Measurements from ENCODE around the gene PSMB11.
"Not testable (repeated sequence)": the region's sequence is repeated elsewhere in the genome, so short reads cannot be mapped to it uniquely, and the experiment has no call there.

Gene PSMB11

DNA sequence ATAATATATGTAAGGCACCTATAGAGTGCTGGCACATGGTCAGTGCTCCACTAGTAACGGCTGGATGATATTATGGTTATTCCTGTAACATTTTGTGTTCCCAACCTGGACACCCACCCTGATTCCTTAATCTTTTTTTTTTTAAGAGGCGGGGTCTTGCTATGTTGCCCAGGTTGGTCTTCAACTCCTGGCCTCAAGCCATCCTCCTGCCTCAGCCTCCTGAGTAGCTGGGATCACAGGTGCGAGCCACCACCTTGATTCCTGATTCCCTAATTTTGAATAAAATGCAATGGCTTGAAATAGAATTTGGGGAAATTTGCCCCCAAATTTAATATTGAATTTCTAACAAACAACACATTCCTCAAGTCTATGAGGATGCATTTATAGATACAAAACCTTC, 39.4 kb upstream of the PSMB11 start:
- no peak overlapping the region for H3K4me3 ChIP-seq
- H3K4me1 ChIP-seq: peaks cover 18% of the 10 kb centered on the region
- no peak overlapping the region for H3K4me2 ChIP-seq
- no peak overlapping the region for H3K9ac ChIP-seq
- no peak overlapping the region for H3K27ac ChIP-seq
- no peaks in the 10 kb centered on the region for H3K27me3 ChIP-seq
- TF ChIP-seq Cebpa-rat (IDR thresholded peaks at IDR 0.05): no peak
- H3K9me3 ChIP-seq: no peaks in the 10 kb centered on the region
- H4K20me1 ChIP-seq: no peaks in the 10 kb centered on the region
- peaks cover 12% of the 10 kb centered on the region; the same call in 1 of the 2 replicates for H3K36me3 ChIP-seq

DNA sequence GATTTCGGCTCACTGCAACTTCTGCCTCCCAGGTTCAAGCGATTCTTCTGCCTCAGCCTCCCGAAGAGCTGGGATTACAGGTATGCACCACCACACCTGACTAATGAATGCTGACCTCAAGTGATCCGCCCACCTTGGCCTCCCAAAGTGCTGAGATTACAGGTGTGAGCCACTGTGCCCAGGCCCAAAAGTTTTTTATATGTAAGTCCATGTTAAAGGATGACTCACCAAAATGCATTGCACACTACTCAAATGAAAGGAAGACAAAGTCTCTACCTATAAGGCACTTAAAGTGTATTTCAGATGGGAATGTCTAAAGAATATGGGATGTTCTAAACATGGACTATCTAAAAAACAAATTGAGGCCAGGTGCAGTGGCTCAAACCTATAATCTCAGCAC, 37.7 kb upstream of the PSMB11 start:
- not testable (repeated sequence) for H3K27ac ChIP-seq, H3K36me3 ChIP-seq, H4K20me1 ChIP-seq, H3K4me2 ChIP-seq, H3K27me3 ChIP-seq, H3K9ac ChIP-seq, H3K4me3 ChIP-seq, H3K9me3 ChIP-seq
- H3K4me1 ChIP-seq: peaks cover 35% of the 10 kb centered on the region

DNA sequence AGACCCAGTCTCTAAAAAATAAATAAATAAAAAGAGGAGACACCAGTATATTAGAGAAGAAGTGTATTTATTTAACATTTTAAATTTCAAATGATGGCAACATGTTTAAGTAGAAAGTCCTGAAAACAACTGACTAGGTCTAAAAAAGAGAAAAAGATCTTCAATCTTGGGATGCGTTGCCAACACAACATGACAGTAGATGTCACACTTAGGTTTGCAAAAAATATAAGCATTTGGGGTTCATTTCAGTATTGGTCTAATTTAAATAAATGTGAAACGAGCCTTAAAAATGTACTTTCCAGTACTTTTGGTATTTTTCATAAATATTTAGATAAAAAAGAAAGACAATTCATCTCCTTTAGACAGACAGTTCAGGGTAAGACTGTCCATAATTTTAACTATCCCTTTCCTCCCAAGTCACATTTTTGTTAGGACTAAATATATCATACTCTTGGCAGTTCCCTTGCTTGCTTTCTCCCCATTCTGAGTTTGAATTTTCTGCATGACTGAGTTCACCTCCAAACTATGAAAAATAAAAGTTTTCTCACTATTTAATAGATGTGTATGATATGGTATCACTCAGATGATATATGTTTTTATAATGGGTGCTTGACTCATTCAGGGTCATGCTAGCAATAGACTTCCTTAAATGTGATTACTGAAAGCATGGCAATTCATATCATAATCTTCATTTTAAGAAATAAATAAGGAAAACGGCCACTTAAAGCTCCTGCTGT, 36.4 kb upstream of the PSMB11 start:
- peak overlapping the region; percentile 87 for H3K4me2 ChIP-seq
- H3K9me3 ChIP-seq: no peaks in the 10 kb centered on the region
- H3K9ac ChIP-seq: peak overlapping the region; percentile 93; the same call in 1 of the 2 replicates
- H3K27me3 ChIP-seq: no peaks in the 10 kb centered on the region
- H3K36me3 ChIP-seq: no peaks in the 10 kb centered on the region
- no peak overlapping the region; the same call in 1 of the 2 replicates for H3K27ac ChIP-seq
- peaks cover 42% of the 10 kb centered on the region for H3K4me1 ChIP-seq
- H3K4me3 ChIP-seq: peak overlapping the region; percentile 75; the same call in 1 of the 2 replicates
- TF ChIP-seq Cebpa-rat (IDR thresholded peaks at IDR 0.05): no peak
- no peaks in the 10 kb centered on the region for H4K20me1 ChIP-seq

DNA sequence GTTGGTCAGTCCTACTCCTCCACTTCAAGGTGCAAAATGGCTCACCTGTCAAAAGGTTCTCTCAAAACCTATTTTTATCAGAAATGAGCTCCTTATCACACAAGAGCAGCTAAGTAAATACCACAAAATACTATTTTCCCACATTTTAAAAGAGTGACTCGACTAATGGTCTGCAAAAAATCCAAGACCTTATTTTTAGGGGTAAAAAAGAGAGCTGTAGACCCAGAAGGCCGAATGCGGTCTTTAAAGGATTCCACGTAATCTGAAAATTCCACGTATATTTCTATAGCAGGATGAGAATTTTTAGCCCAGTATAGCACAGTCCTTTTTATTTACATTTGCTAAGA, 35.9 kb upstream of the PSMB11 start:
- peak overlapping the region; percentile 93 for H3K9ac ChIP-seq
- no peaks in the 10 kb centered on the region for H3K27me3 ChIP-seq
- peaks cover 42% of the 10 kb centered on the region for H3K4me1 ChIP-seq
- H3K4me2 ChIP-seq: peak overlapping the region; percentile 87
- no peak for TF ChIP-seq Cebpa-rat (IDR thresholded peaks at IDR 0.05)
- no peaks in the 10 kb centered on the region for H4K20me1 ChIP-seq
- H3K9me3 ChIP-seq: no peaks in the 10 kb centered on the region
- no peaks in the 10 kb centered on the region for H3K36me3 ChIP-seq
- peak overlapping the region; percentile 95 for H3K27ac ChIP-seq
- peak overlapping the region; percentile 75 for H3K4me3 ChIP-seq

DNA sequence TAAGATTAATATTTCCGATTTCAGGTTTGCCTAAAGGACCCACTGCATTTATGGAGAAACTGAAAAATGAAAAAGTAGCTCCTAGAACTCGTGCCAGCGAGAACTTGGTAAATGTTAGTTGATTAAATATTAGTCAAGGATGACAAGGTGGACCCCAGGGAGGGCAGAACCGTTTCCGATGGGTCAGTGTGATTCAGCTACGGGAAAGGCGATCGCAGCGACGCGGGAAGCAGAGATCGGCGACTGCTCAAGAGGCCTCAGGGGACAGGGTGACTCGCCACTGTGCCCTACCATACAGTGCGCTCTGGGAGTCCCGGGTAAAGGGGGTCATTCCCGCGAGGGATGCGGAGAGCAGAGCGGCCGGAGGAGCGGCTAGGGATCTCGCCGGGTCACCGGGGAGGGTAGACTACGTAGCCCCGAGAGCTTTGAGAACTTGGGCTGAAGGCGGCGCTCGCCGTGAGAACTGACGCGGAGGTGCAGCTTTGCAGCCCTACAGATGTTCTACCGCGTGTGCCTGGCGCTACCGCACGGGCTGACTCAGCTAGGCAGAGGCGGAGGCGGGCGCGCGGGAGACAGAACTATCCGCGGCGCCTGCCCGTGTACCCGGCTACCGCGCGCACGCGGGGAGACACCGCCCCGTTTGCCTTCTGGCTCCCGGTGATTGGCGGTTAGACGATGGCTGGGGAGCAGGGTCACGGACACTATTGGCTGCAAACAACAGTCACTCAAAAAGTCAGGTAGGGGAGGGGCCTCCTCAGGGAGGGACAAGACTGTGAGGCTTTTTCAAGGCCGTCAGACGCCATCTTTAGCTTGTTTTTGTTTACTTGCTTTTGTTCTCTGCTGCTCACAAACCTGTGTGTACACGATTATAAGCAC, 35.2 kb upstream of the PSMB11 start:
- H3K36me3 ChIP-seq: no peaks in the 10 kb centered on the region
- TF ChIP-seq Cebpa-rat (IDR thresholded peaks at IDR 0.05): no peak
- peak overlapping the region; percentile 75 for H3K4me3 ChIP-seq
- peak overlapping the region; percentile 87 for H3K4me2 ChIP-seq
- H3K9ac ChIP-seq: peak overlapping the region; percentile 93
- H3K9me3 ChIP-seq: no peaks in the 10 kb centered on the region
- no peaks in the 10 kb centered on the region for H3K27me3 ChIP-seq
- peaks cover 42% of the 10 kb centered on the region for H3K4me1 ChIP-seq
- H4K20me1 ChIP-seq: no peaks in the 10 kb centered on the region
- H3K27ac ChIP-seq: peak overlapping the region; percentile 95

DNA sequence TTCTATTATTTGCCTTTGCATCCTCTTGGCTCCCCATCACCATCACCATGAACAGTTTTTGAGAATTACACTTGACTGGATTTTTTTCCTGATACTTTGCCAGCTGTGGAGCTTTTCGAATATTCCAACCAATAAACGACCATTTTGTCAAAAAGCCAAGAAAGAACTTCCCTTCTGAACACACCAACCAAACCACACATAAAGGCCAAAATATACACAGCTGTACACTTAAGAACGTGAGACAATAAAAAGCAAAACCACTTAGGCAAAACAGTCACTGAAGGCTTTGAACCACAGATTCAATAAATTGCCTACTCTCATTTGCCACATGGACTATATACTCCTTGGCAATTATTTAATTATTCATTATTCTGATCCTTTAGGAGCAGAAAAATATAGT, 33.2 kb upstream of the PSMB11 start:
- Histone ChIP-seq H3K4me2 (peak overlapping the region; percentile 79), H3K4me1 (peaks cover 42% of the 10 kb centered on the region), H3K4me3 (peak overlapping the region; percentile 66), H3K27me3 (no peaks in the 10 kb centered on the region), H3K9me3 (no peaks in the 10 kb centered on the region), H3K36me3 (no peaks in the 10 kb centered on the region), H3K9ac (peak overlapping the region; percentile 79), H3K27ac (peak overlapping the region; percentile 95), H4K20me1 (no peaks in the 10 kb centered on the region)
- TF ChIP-seq Cebpa-rat (IDR thresholded peaks at IDR 0.05): no peak

DNA sequence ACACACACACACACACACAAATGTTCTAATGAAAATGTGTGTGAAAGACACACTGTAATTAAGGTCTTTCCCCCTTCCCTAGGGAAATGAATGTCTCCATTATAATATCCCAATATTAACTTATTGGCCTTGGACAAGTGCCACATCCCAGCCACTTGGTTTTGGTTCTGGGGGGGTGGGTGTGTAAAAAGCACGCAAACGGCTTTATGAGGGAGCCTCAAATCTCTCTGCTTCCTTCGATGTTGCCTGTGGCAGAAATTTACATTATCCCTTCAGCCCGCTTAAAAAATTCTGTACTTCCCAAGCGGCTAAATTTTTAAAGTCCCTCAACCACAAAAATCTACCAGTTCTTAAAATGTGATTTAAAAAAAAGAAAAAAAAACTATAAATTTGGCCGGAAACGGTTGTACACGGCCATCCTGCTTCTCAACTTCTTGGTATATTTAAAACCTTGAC, 32.5 kb upstream of the PSMB11 start:
- Histone ChIP-seq H3K4me2 (peak overlapping the region; percentile 79), H3K27me3 (no peaks in the 10 kb centered on the region), H3K4me3 (peak overlapping the region; percentile 66), H3K36me3 (no peaks in the 10 kb centered on the region), H3K4me1 (peaks cover 42% of the 10 kb centered on the region), H3K27ac (peak overlapping the region; percentile 95), H4K20me1 (no peaks in the 10 kb centered on the region), H3K9me3 (no peaks in the 10 kb centered on the region), H3K9ac (peak overlapping the region; percentile 79)
- TF ChIP-seq Cebpa-rat (IDR thresholded peaks at IDR 0.05): no peak

DNA sequence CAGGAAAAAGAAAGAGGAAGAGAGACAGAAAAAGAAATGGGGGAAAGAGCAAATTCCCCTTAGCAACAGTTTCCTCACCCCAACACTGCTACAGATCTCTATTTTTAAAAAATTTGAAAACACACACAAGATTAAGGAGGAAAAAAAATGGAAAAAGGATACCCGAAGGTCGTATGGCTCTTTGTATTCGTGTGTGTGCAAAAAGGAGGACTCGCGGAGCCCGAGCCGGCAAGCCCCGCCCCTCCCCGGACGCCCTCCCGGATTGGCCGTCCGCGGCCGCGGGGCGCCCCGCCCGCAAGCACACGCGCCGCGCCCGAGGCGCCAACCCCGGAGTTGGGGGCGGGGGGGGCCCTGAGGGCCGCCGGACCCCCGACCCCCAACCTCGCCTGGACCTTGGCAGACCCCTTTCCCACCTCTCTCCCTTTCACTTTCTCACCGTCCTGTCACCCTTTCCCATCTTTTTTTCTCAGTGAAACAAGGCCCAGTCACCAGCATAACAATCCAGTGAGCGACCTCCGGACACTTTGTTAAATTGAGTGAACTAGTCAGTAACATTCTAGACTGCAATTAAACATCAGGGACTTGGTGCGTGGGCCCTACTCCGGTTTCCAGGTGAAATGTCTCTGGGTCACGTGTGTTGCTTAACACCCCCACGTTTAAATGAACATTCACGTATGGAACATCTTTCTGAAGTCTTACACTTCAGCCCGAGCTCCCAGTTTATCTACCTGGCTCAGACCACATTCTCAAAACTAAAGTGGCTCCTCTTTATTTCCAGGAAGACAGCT, 31.9 kb upstream of the PSMB11 start, which contains the start of gene C14orf93:
C14orf93 (minus strand) TSS at position 205 of the 788 bp plus-strand sequence. CDS start 11,120 bp downstream, outside the sequence.
- peak within 1 kb of the TSS; percentile 95 for H3K27ac ChIP-seq
- no peaks in the 10 kb centered on the region for H3K9me3 ChIP-seq
- no peaks in the 10 kb centered on the region for H4K20me1 ChIP-seq
- H3K4me3 ChIP-seq: peak within 1 kb of the TSS; percentile 66
- H3K9ac ChIP-seq: peak within 1 kb of the TSS; percentile 79
- no peak for TF ChIP-seq Cebpa-rat (IDR thresholded peaks at IDR 0.05)
- peak within 1 kb of the TSS; percentile 79 for H3K4me2 ChIP-seq
- no peaks in the 10 kb centered on the region for H3K36me3 ChIP-seq
- H3K27me3 ChIP-seq: no peaks in the 10 kb centered on the region
- peaks cover 41% of the 10 kb centered on the region for H3K4me1 ChIP-seq

DNA sequence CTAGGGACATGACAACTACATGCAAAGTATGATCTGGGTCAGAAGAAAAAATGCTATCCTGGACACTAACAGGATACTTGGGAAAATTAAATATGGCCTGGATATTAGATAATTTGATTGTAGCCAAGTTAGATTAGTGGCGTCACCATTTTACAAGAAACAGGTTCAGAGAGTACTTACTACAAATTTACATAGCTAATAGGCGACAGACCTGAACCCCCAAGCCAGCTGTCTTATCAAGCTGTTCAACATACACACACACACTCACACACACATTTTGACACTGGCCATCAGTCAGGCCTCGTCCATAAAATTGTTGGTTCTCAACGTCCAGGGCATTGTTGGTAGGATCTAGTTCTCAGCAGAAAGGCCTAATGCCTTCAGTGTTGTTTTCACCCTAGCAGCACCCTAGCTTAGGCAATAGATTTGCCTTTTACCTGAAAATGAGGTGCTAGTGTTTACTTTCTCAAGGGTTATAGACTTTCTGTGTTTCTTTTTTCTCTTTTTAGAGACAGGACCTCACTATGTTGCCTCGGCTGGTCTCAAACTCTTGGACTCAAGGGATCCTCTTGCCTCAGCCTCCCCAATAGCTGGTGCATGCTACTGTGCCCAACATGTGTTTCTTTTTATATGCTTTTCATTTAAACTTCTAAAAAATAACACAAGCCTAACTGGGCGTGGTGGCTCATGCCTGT, 28.8 kb upstream of the PSMB11 start:
- no peak for TF ChIP-seq Cebpa-rat (IDR thresholded peaks at IDR 0.05)
- Histone ChIP-seq H4K20me1 (no peaks in the 10 kb centered on the region), H3K4me3 (no peak overlapping the region), H3K4me2 (no peak overlapping the region), H3K27ac (no peak overlapping the region), H3K27me3 (no peaks in the 10 kb centered on the region), H3K36me3 (no peaks in the 10 kb centered on the region), H3K4me1 (peaks cover 17% of the 10 kb centered on the region), H3K9me3 (no peaks in the 10 kb centered on the region), H3K9ac (no peak overlapping the region)

DNA sequence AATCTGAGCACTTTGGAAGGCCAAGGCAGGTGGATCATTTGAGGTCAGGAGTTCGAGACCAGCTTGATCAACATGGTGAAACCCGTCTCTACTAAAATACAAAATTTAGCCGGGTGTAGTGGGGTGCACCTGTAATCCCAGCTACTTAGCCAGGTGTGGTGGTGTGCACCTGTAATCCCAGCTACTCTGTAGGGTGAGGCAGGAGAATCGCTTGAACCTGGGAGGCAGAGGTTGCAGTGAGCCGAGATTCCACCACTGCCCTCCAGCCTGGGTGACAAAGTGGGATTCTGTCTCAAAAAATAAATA, 28.3 kb upstream of the PSMB11 start:
- H3K27ac ChIP-seq, H3K9me3 ChIP-seq, H3K36me3 ChIP-seq, H3K9ac ChIP-seq, H4K20me1 ChIP-seq, H3K4me2 ChIP-seq, H3K4me3 ChIP-seq, H3K27me3 ChIP-seq: not testable (repeated sequence)
- peaks cover 12% of the 10 kb centered on the region for H3K4me1 ChIP-seq
